ENCODE results near the gene ZFP36.
A peak's percentile ranks its signal among the peaks of the same experiment; 100 is the strongest.

The ZFP36 gene

GRCh38 chr19:39397360-39398296, 9.0 kb upstream of the ZFP36 start:
- no peak overlapping the region for H3K4me3 ChIP-seq (ENCODE audit: control insufficient read depth, low read depth, low read length)
- TF ChIP-seq CTCF (IDR thresholded peaks at IDR 0.05; ENCODE audit: control insufficient read depth, insufficient read depth, low read depth, low read length, missing control alignments) = peak; percentile 98
- no peak for DNase-seq (ENCODE audit: low read depth)

GRCh38 chr19:39398297-39398864, 8.3 kb upstream of the ZFP36 start:
- TF ChIP-seq CTCF (IDR thresholded peaks at IDR 0.05; ENCODE audit: control insufficient read depth, insufficient read depth, low read depth, low read length, missing control alignments) = no peak
- no peak for DNase-seq (ENCODE audit: low read depth)

GRCh38 chr19:39399668-39400050, 7.0 kb upstream of the ZFP36 start:
- TF ChIP-seq CTCF (IDR thresholded peaks at IDR 0.05; ENCODE audit: control insufficient read depth, insufficient read depth, low read depth, low read length, missing control alignments) = no peak
- H3K4me3 ChIP-seq (ENCODE audit: control insufficient read depth, low read depth, low read length) = no peak overlapping the region
- DNase-seq (ENCODE audit: low read depth) = no peak

More at GRCh38 chr19:39398297-39398864, 8.3 kb upstream of the ZFP36 start:
- H3K4me3 ChIP-seq (ENCODE audit: control insufficient read depth, low read depth, low read length) = no peak overlapping the region

GRCh38 chr19:39400061-39400460, 6.6 kb upstream of the ZFP36 start:
- TF ChIP-seq CTCF (IDR thresholded peaks at IDR 0.05; ENCODE audit: control insufficient read depth, insufficient read depth, low read depth, low read length, missing control alignments) = no peak
- no peak overlapping the region for H3K4me3 ChIP-seq (ENCODE audit: control insufficient read depth, low read depth, low read length)
- no peak for DNase-seq (ENCODE audit: low read depth)

- no peak for DNase-seq (ENCODE audit: low read depth)
- H3K4me3 ChIP-seq (ENCODE audit: control insufficient read depth, low read depth, low read length) = no peak overlapping the region
- no peak for TF ChIP-seq CTCF (IDR thresholded peaks at IDR 0.05; ENCODE audit: control insufficient read depth, insufficient read depth, low read depth, low read length, missing control alignments)
These were observed 5.5 kb upstream of the ZFP36 start for GRCh38 chr19:39401070-39401548.

- no peak for TF ChIP-seq CTCF (IDR thresholded peaks at IDR 0.05; ENCODE audit: control insufficient read depth, insufficient read depth, low read depth, low read length, missing control alignments)
- no peak for DNase-seq (ENCODE audit: low read depth)
- H3K4me3 ChIP-seq (ENCODE audit: control insufficient read depth, low read depth, low read length) = no peak overlapping the region
These were observed 4.9 kb upstream of the ZFP36 start for GRCh38 chr19:39401549-39402345.

All from AG09309 (cell line).